ENCODE data around the gene RIMKLA.

The RIMKLA gene, protein sequence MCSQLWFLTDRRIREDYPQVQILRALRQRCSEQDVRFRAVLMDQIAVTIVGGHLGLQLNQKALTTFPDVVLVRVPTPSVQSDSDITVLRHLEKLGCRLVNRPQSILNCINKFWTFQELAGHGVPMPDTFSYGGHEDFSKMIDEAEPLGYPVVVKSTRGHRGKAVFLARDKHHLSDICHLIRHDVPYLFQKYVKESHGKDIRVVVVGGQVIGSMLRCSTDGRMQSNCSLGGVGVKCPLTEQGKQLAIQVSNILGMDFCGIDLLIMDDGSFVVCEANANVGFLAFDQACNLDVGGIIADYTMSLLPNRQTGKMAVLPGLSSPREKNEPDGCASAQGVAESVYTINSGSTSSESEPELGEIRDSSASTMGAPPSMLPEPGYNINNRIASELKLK

DNA sequence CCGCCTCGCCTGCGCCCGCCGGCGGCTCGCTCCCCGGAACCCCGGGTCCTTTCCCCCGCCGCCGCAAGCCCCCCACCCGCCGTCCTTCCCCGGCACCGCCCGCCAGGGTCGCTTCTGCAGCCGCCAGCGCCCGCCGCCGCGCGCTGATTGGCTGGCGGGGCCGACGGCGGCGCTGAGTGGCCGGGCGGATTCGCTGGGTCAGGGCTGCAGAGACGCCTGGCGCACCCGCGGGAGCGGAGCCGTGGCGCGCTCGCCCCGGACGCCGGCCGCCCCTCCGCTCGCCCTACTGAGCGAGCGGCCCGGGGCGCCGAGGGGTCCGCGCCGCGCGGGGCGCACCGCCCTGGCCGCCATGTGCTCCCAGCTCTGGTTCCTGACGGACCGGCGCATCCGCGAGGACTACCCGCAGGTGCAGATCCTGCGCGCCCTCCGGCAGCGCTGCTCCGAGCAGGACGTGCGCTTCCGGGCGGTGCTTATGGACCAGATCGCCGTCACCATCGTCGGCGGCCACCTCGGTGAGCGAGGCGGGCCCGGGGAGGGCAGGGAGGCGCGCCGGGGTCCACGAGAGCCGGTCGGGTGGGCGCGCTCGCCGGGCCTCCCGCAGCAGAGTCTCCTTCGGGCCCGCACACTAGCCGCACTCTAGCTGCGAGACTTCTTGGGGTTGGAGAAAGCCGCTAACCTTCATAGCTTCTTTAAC lies at the start of gene RIMKLA:
RIMKLA (plus strand) TSS at position 207 of the 694 bp plus-strand sequence; CDS start at position 350, 143 bp downstream.
- DNase-seq, result peak; percentile 13 to 24

DNA sequence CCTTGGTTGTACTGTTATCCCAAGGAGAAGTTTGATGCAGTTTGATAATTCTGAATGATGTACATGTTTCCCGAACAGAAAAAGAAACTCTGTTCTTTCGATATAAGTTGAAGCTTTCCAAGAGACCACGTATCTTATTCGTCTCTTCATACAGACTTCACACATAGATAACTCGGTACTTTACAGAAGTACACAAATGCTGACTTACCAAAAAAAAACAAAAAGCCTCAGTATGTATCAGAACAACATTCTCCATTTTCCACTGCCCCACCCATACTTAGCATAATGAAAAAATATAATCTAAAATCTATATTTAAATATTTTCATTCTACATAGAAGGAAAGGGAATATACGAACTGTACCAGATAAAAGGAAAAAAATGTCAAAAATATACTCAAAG lies 47.7 kb upstream of the RIMKLA start:
- DNase-seq, result no peak

DNA sequence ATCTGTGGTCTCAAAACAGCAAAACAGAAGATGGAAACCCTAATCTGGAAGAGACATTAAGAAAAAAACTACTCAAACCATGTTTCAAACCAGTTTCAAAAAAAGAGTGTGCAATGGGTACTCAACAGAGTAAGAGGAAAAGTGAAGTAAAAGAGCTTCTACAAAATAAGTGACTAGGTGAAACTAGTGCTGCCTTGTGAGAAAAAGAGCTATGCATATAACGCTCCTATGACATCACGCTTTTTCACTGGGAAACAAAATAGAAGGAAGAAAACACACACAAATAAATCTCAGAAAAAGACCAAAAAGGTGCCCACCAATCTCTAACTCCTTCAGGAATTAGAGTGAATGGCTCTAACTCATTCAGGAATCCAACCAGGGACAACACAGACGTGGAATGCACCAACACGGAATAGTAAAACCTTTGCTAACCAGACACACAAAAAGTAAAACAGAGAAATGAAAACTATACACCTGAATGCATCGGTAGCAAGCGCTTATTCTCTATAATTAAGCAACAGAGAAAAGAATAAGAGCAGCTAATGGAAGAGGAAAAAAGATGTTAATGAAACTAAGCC lies 46.8 kb upstream of the RIMKLA start:
- DNase-seq, result no peak

DNA sequence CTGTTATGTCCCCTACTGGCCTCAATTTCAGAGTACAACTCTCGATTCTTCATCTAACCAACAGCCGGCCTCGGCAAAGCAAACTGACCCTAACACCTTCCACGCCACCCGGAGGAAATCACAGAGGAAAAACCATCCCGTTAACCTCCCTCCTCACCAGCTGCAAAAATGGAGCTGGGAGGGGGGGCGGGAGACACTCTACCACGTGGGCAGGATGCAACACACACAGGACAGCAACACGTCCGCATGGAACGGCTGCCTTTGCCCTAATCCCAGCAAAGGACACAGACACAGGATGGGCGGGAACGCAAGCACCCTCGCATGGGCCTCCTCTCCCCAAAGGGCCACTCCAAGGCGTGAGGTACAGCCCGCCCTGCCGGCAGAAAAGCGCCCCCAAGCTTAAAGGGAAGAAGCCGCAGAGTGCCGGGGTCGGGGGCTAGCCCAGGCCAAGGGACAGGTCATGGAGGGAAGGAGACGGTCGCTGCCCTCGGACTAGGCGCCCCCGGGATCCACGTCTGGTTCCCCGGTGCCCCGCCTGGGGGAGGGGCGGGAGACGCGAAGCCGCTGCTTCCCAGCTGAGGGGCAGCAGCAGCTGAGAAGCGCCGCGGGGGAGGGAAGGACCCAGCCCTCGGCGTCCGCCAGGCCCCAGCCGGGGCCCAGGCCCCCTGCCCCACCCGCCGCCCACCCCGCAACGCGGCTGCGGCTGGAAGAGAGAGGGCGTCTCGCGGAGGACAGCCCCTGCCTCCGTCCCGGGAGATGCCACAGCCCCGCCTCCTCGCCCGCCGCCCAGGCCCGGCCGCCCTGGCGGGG lies 46.1 kb upstream of the RIMKLA start:
- DNase-seq, result peak in 1 of 2 donors; percentile 32

DNA sequence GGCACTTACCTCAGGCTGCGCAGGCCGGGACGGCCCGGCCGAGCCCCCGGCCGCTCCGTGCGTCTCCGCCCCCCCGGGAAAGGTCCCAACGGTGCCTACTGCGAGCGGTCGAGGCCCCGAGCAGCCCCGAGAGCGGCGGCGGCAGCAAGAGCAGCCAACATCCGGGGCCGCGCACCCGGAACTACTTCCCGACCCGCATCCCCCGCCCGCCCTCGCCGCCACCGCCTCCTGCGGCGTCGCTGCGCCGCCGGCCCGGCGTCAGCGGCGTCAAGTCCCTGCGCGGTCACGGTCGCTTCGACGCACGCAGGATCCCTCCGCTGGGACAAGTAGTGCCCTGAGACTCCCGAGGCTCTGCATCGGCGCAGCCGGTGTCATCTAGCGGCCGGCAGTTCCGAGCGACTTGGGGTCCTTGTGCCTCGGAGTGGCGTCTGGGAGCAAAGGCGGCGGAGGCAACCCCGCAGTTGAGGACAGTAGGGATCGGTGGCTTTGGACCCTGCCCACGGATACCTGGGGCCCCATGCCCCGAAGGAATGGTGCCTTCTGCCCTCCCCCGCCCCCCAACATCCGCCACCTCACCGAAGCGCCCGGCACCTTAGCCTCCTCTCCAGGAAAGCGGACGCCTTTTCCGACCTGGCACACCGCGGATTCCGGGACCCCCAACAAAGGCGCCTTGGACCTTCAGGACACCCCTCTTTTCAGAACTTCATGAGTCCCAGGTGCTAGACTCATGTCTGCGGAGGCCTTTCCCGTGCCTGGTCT lies 45.4 kb upstream of the RIMKLA start, which contains the start of gene FOXJ3:
FOXJ3 (minus strand) TSS at position 186 of the 759 bp plus-strand sequence. CDS start 24,142 bp downstream, outside the sequence.
- DNase-seq, result peak; percentile 91 to 92

DNA sequence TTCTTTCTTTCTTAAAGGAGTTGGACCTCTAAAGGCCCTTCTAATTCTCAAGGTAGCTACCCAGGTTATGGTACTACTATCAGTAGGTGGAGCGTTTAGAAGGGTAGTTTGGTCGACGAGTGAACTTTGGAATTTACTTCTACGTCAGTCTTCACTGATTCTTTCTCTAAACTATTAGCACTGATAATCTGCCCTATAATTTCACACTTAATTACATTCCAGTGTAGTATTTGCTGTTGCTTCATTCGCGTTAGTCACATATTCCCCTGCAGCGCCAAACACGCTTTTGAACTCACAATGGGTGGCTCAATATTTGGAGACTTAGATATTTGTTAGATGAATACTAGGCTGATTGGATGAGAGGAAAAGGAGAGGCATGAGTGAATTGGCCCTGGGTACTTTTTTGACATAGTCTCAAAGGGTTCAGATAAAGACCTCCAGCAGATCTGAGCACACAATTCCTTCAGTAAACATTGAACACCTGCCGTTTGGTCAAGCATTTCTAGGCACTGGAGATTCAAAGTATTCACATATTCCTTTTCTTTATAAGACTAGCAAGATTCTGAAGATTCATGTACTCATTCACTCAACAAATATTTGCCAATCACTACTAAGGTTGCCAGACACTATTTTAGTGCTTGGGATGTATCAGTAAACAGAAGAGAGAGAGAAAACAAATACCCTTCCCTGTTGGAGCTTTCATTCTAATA lies 44.6 kb upstream of the RIMKLA start:
- peak in 1 of 2 donors; percentile 2 for DNase-seq

DNA sequence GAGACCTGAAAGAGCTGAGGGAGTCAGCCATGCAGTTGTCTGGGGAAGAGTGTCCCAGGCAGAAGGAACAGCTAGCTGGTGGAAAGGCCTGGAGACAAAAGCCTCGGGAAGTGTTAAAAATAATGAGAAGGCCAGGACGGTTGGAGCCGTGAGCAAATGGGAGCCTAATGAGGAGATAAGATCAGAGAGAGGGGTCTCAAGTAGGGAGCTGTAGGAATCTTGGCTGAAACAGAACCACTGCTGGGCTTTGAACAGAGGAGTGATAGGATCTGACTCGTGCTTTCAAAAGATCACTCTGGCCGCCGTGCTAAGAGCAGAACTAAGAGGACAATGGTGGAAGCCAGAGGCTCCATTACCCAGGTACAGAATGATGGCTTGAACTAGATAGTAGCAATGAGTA lies 43.6 kb upstream of the RIMKLA start:
- no peak for DNase-seq

DNA sequence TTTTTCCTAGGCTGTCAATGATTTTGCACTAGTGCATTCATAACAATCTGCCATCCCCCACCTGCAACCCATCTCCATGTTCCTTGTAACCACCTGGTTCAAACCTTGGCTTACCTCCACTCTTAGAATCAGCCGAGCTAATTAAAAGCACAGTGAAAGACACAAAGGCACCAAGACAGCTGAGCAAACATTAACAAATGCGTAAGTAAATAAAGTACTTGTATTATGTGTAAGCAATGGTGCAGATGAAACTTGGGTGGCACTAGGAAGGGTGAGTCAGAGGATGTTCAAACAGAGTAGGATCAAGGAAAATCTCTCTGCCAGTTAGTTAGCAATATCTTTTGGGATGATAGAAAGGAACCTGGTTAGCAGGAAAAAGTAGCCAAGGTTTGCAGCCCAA lies 40.5 kb upstream of the RIMKLA start:
- no peak for DNase-seq

DNA sequence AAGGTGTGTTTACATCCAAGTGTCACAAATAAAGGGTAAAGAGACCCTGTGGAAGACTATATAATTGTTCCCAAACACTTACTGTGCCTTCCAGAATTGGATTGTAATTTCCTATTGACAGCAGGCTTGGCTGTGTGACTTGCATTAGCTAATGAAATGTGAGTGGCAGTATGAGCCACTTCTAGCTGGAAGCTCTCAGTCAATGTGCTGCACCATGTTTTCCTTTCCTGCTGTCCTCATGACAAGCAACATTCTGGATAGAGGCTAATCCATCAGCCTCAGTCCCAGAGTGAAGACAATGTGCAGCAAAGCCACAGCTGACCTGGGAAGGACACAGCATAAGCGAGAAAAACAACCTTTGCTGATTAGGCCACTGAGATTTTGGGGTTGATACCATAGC lies 39.7 kb upstream of the RIMKLA start:
- DNase-seq, result no peak

DNA sequence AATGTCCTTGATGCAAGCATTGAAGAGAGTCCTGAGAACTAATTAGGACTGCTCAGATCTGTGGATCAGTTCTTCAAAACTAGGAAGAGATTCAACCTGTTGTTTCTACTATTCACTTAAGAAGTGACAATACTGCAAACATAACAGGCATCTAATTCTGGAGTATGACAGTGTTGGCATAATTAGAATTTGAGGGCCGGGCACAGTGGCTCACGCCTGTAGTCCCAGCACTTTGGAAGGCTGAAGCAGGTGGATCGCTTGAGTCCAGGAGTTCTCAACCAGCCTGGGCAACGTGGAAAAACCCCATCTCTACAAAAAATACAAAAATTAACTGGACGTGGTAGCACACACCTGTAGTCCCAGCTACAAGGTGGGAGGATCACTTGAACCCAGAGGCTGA lies 37.5 kb upstream of the RIMKLA start:
- no peak for DNase-seq

DNA sequence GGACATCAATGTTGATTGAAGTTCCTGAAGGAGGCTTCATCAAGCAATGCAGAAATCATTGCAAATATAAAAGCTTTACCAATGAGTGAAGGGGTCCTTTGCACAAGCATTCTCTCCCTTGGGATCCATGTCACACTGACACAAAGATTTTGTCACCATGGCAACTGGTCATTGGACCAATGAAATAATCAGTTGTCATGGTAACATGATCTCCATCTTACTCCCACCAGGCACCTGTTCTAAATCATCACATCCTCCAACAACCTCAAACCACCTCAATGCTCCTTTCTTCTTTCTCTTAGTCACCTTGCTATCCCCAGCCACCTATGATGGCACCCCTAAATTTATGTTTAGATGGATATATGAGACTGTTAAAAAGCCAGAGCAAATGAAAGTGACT lies 32.1 kb upstream of the RIMKLA start:
- DNase-seq, result no peak

DNA sequence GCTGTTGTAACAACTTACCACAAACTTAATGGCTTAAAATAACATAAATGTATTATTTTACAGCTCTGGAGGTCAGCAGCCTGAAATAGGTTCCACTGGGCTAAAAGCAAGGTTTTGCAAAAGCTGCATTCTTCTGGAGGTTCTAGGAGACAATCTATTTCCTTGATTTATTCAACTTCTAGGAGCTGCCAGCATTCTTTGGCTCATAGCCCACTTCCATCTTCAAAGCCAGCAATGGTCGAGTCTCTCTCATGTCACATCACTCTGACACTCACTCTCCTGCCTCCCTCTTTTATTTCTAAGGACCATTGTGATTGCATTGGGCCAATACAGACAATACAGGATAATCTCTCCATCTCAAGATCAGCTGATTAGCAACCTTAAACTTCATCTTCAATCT lies 30.5 kb upstream of the RIMKLA start:
- DNase-seq, result no peak

DNA sequence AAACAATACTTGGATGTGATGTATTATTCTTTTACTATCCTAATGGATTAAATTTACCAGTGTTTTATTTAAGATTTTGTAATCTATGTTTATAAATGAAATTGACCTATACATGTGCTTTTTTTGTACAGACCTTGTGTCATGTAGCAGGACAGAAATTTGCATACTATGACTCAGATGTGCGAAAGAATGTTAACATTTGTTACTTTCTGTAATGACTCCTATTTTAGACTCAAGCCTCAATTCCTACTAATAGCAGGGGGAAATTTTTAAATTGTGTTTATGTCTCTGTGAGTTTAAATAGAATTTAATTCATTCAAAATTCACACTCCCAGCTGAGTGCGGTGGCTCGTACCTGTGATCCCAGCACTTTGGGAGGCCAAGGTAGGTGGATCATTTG lies 21.8 kb upstream of the RIMKLA start:
- DNase-seq, result no peak

DNA sequence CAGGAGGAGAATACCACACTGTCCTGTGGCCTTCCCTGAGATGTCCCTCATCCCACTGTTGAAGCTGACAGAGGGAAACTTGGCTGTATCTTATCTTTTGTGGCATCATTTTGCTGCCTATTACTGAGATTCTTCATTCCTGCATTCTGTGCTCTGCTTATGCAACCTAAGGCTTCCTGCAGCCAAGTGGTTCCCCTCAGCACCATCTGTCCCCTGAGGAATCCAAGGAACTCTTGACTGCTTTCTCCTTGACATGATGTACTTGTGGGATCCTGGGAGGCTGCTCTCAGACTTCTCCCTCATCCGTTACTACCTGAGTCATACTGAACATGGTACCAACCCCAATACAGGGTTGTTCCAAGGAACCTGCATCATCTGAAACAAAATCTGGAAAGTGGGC lies 21.1 kb upstream of the RIMKLA start:
- no peak for DNase-seq

DNA sequence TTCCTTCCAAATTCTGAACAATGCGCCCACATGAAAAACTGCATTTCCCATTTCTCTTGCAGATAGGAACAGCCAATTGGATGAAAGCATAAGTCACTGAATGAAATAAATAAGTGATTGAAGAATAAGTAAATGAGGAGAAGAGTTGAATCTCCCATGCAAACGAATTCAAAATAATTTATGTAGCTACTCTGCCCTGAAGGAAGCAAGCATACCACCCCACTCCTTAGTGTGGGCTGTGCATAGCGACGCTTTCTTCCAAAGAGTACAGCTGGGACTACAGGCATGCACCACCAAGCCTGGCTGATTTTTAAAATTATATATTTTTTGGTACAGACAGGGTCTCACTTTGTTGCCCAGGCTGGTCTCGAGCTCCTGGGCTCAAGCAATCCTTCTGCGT lies 16.5 kb upstream of the RIMKLA start:
- DNase-seq, result no peak

DNA sequence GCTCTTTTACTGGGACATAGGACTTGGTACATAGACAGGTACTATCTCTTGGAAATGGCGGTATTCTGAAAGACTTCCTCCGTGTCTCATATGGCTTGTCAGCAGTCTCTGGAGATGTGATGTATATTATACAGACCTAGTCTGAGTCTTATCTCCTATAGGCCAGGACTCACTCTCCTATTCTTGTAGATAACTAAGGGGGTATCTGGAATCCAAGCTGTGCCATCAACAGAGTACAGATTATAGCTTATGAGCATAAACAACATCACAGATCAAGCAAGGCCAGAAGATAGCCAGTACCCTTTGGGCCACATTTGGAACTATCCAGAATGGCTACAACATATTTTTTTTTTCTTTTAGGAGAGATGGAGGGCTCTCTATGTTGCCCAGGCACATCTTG lies 16.1 kb upstream of the RIMKLA start:
- DNase-seq, result no peak

DNA sequence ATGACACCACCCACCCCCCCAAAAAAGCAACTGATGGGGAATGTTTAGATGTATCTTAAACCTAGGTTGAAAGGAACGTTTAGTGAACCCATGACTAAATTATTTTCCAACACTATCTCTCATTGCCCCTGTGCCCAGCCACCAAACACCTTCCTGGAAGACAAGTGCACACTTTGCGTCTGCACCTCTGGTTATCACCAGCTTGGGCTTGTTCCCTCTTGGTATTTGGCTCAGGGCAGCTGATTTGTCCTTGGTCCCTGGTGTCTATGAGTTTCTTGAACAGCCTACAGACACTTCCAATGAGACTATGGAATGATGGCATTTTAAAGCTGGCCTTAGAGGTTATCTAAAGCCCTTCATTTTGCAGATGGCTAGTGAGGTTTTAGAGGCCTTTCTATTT lies 15.5 kb upstream of the RIMKLA start:
- DNase-seq, result no peak

DNA sequence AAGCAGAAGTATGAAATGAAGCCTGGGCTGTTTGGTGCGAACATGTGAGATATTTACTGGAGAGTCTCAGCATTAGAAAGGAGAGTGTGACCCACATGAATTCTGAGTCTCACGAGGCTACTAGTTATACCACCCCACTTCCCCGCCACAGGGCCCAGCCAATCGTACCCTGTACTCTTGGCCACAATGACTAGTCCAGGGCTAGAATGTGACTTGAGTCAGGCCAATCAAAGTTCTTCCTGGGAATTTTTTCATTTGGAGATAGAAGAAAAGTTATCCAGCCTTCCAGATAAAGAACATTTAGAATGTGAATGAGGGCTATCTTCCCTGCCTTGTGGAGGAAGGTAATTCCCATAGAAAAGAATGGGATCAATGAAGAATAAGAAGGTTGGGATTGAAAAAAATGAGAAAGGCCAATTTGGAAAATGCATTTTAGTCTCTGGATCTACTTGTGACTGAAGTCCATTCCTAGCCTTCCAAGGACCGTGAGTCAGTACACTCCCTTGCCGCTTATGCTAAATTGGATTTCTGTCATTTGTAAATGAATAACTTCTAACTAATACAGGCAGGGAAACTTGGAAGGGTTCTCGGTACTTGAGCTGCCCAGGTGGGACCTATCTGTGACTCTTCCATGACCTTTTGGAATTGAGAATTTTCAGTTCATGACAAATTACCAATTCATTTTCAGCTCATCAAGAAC lies 12.3 kb upstream of the RIMKLA start:
- no peak for DNase-seq

DNA sequence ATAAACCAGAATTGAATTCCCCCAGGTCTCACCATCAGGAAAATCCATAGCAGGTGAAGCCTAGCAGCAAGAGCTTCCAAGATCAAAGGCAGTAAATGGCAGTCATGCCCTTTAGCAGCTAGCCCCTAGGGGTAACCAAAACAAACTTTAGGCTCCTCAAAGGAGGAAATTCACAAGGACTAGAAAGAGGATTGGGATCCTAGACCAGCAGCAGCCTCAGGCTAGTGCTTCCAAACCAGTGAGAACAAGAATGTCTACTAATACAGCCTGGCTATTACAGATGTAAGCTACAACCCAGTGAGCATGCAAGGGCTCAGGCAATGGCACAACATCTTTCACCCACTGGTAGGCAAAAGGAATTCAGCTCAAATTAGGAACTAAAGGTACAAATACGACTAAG lies 11.1 kb upstream of the RIMKLA start:
- no peak for DNase-seq

DNA sequence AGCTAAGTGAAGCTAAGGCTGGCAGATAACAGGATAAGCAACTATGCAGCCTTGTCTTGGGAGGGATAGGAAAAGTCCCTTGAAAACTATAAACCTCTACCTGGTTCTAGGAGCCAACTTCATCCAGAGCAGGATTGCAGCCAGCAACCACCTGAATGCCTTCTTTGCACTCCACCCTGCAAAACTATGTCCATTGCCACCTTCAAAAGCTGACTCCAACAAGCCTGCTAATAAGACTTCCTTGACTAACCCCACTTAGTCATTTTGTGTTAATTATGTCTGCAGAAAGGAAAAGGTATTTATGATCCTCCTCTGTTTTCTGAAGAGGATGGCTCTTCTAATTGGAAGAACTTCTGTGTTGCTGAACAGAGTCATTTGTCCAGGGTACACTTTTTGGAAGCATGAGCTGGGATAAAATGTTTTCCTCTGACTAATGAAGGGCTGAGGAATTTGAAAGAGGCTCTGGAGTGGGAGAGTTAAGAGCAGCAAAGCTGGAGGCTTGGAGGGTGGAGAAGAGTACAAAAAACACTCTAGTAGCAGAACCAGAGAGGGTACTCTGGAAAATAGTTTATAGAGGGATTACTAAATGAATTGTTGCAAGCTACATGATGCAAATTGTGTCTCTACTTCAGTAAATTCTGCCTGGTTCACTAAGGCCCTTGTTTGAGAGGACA lies 9.6 kb upstream of the RIMKLA start:
- DNase-seq, result no peak
